Smooth muscle cell (in vitro differentiated cells): ENCODE data around the gene TOP1. TPM values are rescaled to one million over a fixed set of nuclear protein-coding genes. Genes with fewer than 3 reads are reported as not detected.

Source experiments
- DNase-seq: peaks from one replicate; lab custom pipeline; 2025; ENCODE audit not compliant: unreplicated experiment; lab: John Stamatoyannopoulos, UW
- H2AFZ ChIP-seq: fragments of 200-600 bp; sonication (generic); 2 replicates; pipeline ENCODE4 v1.6.0; 2016; ENCODE audit warnings: antibody characterized with exemption, low read depth, mild to moderate bottlenecking
- H3F3A ChIP-seq: fragments of 200-600 bp; sonication (generic); 2 replicates; pipeline ENCODE4 v1.6.0; 2017; ENCODE audit warnings: antibody characterized with exemption, low read depth
- H3K27ac ChIP-seq: fragments of 200-600 bp; sonication (generic); 2 replicates; pipeline ENCODE4 v1.5.1; 2016; ENCODE audit warnings: low read depth, mild to moderate bottlenecking
- H3K27me3 ChIP-seq: fragments of 200-600 bp; sonication (generic); 2 replicates; pipeline ENCODE4 v1.6.1; 2016; ENCODE audit warnings: low read depth, mild to moderate bottlenecking
- H3K36me3 ChIP-seq: fragments of 200-600 bp; sonication (generic); 2 replicates; pipeline ENCODE4 v1.5.1; 2016; ENCODE audit warnings: low read depth
- H3K4me1 ChIP-seq: fragments of 200-600 bp; sonication (generic); 2 replicates; pipeline ENCODE4 v1.5.1; 2016; ENCODE audit warnings: low read depth
- H3K4me2 ChIP-seq: fragments of 200-600 bp; sonication (generic); 2 replicates; pipeline ENCODE4 v1.6.0; 2016; ENCODE audit warnings: mild to moderate bottlenecking
- H3K4me3 ChIP-seq: fragments of 200-600 bp; sonication (generic); 2 replicates; pipeline ENCODE4 v1.5.1; 2016; ENCODE audit warnings: mild to moderate bottlenecking
- H3K79me2 ChIP-seq: fragments of 200-600 bp; sonication (generic); 2 replicates; pipeline ENCODE4 v1.6.0; 2016; ENCODE audit warnings: low read depth, mild to moderate bottlenecking
- H3K9ac ChIP-seq: fragments of 200-600 bp; sonication (generic); 2 replicates; pipeline ENCODE4 v1.6.0; 2016; ENCODE audit warnings: low read depth
- H3K9me3 ChIP-seq: fragments of 200-600 bp; sonication (generic); replicated peaks from 2 replicates; pipeline ENCODE4 v1.5.1; 2016; ENCODE audit warnings: low read depth
- H4K20me1 ChIP-seq: fragments of 200-600 bp; sonication (generic); 2 replicates; pipeline ENCODE4 v1.6.0; 2016; ENCODE audit warnings: low read depth
- WGBS: methylation state at CpG from one replicate; pipeline ENCODE4 v1.1.7; 2016; ENCODE audit warnings: low lambda C conversion rate; 5-methylcytosine and 5-hydroxymethylcytosine counted together
- polyA plus RNA-seq: library from polyadenylated mRNA; unstranded; fragments of >200 nt; fragmentation: Nextera tagmentation; extraction: Ambion mirVana; gene quantifications from 2 replicates; pipeline ENCODE4 v1.2.1, GENCODE V29; 2016
- total RNA-seq: library from RNA; depleted of rRNA; stranded (reverse); fragments of >200 nt; gene quantifications from 2 replicates; pipeline ENCODE4 v1.2.3, GENCODE V29; 2014
- TF ChIP-seq, protein P1 (sequence below): fragments of 200-600 bp; sonication (generic); IDR thresholded peaks from 2 replicates; pipeline ENCODE4 v1.5.1; 2017; ENCODE audit warnings: borderline replicate concordance, mild to moderate bottlenecking, antibody characterized with exemption; ENCODE audit not compliant: insufficient read depth, poor library complexity, severe bottlenecking

The TOP1 gene
- total and polyA plus RNA-seq, 2 experiments from 2014 or later = 17.0 to 28.6 TPM

DNA sequence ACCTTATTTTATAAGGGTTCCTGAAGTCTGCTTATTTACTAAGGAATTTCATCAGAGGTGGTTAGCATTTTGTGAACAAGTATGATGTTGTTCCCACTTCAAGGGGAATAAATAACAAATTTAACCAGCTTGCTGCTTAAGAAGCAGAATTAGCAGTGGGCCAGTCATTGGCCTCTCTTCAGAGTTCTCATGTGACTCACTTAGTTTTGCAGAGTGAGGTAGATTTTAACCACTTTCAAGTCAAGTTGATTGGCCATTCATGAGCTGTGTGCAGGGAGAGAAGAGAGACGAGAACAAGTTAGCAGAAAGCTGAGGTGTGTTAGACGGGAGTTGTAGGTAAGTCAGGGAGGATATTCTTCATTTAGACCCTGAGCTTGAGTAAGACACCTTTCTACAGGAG lies 18.1 kb downstream of the TOP1 start:
- H3K27ac ChIP-seq = peak overlapping the region; percentile 25
- H3K27me3 ChIP-seq = no peaks in the 10 kb centered on the region
- peaks cover 100% of the 10 kb centered on the region for H4K20me1 ChIP-seq
- TF ChIP-seq, protein P1, sequence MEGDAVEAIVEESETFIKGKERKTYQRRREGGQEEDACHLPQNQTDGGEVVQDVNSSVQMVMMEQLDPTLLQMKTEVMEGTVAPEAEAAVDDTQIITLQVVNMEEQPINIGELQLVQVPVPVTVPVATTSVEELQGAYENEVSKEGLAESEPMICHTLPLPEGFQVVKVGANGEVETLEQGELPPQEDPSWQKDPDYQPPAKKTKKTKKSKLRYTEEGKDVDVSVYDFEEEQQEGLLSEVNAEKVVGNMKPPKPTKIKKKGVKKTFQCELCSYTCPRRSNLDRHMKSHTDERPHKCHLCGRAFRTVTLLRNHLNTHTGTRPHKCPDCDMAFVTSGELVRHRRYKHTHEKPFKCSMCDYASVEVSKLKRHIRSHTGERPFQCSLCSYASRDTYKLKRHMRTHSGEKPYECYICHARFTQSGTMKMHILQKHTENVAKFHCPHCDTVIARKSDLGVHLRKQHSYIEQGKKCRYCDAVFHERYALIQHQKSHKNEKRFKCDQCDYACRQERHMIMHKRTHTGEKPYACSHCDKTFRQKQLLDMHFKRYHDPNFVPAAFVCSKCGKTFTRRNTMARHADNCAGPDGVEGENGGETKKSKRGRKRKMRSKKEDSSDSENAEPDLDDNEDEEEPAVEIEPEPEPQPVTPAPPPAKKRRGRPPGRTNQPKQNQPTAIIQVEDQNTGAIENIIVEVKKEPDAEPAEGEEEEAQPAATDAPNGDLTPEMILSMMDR = no peak
- peak overlapping the region; percentile 83 for H3K4me2 ChIP-seq
- no peaks in the 10 kb centered on the region for H3K36me3 ChIP-seq
- DNase-seq = no peak
- no peaks in the 10 kb centered on the region for H3K9me3 ChIP-seq
- H3K79me2 ChIP-seq = peaks cover 100% of the 10 kb centered on the region
- no peak overlapping the region for H3K9ac ChIP-seq
- no peak overlapping the region for H2AFZ ChIP-seq
- WGBS = 46% methylated on average over 2 of the region's 2 CpGs
- H3K4me1 ChIP-seq = peaks cover 69% of the 10 kb centered on the region
- H3K4me3 ChIP-seq = no peak overlapping the region
- peaks cover 18% of the 10 kb centered on the region for H3F3A ChIP-seq

DNA sequence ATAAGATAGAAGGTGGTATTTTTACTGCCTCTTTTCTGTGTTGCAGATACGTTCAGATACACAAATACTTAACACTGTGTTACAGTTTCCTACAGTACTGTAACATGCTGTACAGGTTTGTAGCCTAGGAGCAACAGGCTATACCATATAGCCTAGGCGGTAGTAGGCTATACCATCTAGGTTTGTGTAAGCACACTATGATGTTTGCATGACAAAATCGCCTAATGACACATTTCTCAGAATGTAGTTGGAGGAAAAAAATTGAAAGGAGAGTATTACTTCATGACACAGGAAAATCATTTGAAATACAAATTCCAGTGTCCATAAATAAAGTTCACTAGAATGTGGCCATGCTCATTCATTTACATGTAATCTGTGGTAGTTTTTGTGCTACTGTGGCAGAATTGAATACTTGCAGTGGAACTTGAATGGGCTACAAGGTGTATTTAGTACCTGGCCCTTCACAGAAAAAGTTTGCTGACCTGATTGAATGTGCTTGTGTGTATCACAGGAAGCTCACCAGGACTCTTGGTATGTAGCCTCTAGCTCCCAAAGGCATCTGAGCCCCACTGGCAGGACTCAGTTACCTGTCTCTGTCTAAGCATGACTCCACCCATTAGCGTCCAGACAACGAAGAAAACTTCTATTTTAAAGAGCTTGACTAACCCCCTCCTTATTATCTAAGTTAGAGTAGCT lies 18.8 kb downstream of the TOP1 start:
- peaks cover 65% of the 10 kb centered on the region for H3K4me1 ChIP-seq
- H3K27ac ChIP-seq = peak overlapping the region; percentile 25
- peak overlapping the region; percentile 83 for H3K4me2 ChIP-seq
- H3K9ac ChIP-seq = no peak overlapping the region
- no peaks in the 10 kb centered on the region for H3K9me3 ChIP-seq
- DNase-seq = no peak
- WGBS = 45% methylated on average over 5 of the region's 5 CpGs
- H3K27me3 ChIP-seq = no peaks in the 10 kb centered on the region
- H3K4me3 ChIP-seq = no peak overlapping the region
- peaks cover 100% of the 10 kb centered on the region for H3K79me2 ChIP-seq
- H4K20me1 ChIP-seq = peaks cover 100% of the 10 kb centered on the region
- H3K36me3 ChIP-seq = no peaks in the 10 kb centered on the region
- H3F3A ChIP-seq = peaks cover 18% of the 10 kb centered on the region
- TF ChIP-seq, protein P1 = no peak
- no peak overlapping the region for H2AFZ ChIP-seq

DNA sequence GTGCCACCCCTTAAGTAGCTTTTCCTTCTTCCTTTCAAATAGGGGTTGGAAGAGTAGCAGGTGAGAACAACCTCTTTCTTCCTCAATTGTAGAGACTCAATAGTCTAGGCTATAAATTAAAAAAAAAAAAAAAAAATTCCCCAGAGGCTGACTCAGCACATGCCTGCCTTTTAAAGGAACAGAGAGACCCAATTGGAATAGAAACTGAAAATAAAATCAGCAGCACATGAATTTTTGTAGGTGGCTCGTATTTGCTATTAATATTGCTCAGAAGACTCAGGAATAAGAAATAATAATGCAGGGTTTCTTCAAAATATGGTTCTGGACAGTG lies 19.3 kb downstream of the TOP1 start:
- Histone ChIP-seq H3K79me2 (peaks cover 100% of the 10 kb centered on the region), H4K20me1 (peaks cover 100% of the 10 kb centered on the region), H3F3A (peaks cover 18% of the 10 kb centered on the region), H3K4me2 (peak overlapping the region; percentile 83), H3K9ac (no peak overlapping the region), H3K27me3 (no peaks in the 10 kb centered on the region), H3K4me3 (no peak overlapping the region), H3K9me3 (no peaks in the 10 kb centered on the region), H3K27ac (peak overlapping the region; percentile 25), H3K36me3 (no peaks in the 10 kb centered on the region), H2AFZ (no peak overlapping the region), H3K4me1 (peaks cover 69% of the 10 kb centered on the region)
- DNase-seq = no peak
- TF ChIP-seq, protein P1 = no peak
- 44% methylated on average over 1 of the region's 1 CpG for WGBS
